Stromal cell of bone marrow (primary cell): ENCODE results near the gene SH2D2A.

Experiments used
- DNase-seq: peaks from one replicate; pipeline ENCODE4 v3.0.0-alpha.2; 2012; ENCODE audit warnings: low read depth

Gene SH2D2A

GRCh38 chr1:156847591-156848460 lies 31.2 kb upstream of the SH2D2A start:
- no peak for DNase-seq

DNA sequence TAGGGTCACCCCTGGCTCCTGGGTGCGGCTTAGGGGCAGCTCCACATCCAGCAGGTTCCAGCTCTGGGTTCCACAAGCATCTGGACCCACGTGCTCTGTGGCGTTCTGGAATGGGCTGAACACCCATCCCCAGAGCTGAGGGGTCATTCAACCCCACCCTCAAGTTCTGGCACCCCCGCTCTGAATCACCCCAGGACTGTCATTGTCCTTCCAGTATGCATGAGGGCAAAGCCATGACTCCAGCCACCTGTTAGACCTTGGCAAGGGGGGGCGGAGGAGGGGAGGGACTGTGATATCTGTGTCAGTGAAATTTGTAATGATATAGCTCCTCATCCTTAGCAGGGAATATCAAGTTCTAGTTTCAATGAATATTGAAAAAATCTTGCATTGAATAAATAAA lies 30.0 kb upstream of the SH2D2A start:
- DNase-seq: no peak

GRCh38 chr1:156845953-156846545 lies 29.4 kb upstream of the SH2D2A start:
- DNase-seq: no peak

GRCh38 chr1:156845055-156845952 lies 28.7 kb upstream of the SH2D2A start:
- no peak for DNase-seq

- no peak for DNase-seq
Measured at GRCh38 chr1:156844638-156845037, 28.0 kb upstream of the SH2D2A start.

DNA sequence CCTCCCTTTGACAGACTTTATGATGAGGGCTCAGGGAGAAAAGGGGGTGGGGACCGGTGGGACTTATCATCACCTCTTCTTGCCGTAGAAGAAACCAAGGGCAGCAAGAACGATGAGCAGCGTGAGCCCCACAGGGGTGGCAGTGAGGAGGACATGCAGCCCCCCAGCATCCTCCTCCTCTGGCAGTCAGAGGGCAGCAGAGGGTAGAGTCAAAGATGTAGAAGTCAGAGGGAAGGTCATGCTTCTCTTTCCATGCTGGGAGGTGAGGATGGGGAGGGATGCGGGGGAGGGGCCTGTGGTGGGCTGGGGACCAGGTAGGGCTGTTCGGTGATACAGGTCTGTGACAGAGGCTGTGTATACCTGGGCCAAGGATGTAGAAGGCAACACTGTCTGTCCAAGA lies 27.5 kb upstream of the SH2D2A start:
- DNase-seq: no peak

DNA sequence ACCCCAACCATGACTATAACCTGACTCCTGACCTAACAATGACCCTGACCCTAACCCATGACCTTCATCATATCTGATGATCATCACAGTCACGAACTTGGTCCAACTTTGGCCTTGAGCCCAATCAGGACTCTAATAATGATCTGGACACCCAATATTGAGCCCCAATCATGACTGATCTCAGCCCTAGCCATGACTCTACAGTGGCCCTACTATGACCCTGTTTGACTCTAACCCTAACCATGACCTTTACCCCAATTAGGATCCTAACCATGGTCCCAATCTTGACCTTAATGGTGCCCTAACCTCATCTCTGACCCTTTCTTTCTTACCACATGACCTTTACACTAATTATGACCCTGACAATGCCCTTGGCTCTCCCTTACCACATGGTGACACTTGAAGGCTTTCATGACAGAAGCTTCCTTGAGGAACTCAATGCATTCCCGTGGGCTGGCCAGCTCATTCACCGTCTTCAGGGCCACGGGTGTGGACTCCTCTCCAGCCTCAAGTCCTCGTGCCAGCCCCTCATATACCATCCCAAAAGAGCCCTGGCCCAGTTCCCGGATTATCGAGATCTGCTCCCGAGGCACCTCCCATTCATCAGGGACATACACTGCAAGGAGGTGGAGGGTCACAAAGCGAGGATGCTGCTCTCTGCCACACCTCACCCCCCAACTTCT lies 26.1 kb upstream of the SH2D2A start:
- no peak for DNase-seq

DNA sequence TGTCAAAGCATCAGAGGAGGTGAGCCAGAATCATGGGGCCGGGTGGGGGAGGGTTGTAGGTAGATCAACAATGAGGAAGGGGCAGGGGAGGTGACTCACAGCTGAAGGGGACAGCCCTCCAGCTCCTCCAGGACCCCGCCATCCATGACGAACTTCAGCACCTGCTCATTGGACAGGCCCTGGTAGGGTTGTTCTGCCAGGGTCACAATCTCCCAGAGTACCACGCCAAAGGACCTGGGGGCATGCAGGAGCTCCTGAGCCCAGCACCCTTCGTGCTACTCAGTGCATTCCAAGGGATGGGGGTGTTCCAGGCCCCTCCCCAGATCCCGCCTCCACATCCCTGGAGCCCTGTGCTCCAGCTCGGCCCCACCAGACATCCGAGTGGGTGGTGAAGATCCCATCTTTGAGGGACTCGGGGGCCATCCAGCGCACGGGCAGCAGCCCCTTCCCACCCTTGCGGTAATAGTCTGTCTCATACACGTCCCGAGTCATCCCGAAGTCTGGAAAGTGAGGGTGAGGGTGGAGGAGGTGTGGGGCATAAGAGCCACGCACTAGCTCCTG lies 24.7 kb upstream of the SH2D2A start:
- DNase-seq: no peak

GRCh38 chr1:156840898-156841279 lies 24.2 kb upstream of the SH2D2A start:
- no peak for DNase-seq

GRCh38 chr1:156840186-156840897 lies 23.7 kb upstream of the SH2D2A start:
- DNase-seq: no peak

DNA sequence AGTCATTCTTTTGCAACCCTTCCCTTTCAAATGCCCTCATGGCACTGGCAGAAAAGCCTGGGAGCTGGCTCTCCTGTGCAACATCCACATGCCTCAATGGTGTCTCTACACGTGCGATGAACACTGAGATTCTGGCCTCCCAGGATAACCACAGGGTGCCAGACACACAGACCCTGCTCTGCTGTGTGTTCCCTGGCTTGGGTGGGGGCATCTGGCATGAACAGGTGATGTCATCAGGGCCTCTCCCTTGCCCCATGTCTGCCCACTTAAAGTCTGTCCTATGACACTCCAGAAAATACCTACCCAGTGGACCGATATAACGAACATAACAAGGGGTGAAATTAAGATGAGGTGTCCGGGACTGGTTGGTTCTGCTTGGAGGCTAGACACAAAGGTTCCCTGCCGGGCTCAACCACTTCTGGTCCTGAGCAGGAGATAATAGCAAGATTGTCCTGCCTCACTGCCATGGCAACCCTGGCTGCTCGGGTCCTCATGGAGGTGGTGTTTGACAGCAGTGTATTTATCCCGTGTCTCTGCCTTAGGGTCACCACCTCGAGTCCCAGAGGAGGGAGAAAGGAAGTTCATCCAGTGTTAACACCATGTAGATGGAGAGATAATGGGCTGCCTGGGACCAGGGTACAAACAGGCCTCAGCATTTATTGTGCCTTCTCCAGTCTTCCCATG lies 22.9 kb upstream of the SH2D2A start:
- no peak for DNase-seq

DNA sequence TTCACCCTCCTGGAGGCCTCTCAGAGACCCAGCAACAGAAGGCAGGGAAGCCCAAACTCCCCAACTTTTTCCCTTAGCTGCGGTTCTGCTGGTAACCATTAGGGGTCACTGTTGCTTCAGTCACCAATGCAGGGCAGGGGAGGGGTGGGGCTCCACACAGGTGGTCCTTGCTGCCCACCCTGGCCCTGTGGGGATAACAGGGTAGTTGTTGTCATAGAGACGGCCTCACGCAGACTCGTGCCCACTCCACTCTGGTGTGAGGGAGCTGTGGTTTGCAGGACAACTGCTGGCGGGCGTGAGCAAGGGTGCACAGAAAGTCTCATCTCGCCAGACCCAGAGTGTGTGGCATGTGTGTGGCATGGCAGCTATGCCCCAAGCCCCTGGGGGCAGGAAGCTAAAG lies 22.3 kb upstream of the SH2D2A start:
- DNase-seq: no peak

- no peak for DNase-seq
Measured at GRCh38 chr1:156836892-156837291, 20.2 kb upstream of the SH2D2A start.

GRCh38 chr1:156836041-156836654 lies 19.5 kb upstream of the SH2D2A start:
- DNase-seq: no peak

- DNase-seq: no peak
Measured at GRCh38 chr1:156834322-156834721, 17.7 kb upstream of the SH2D2A start.

GRCh38 chr1:156833603-156834002 lies 17.0 kb upstream of the SH2D2A start:
- no peak for DNase-seq

- no peak for DNase-seq
Measured at GRCh38 chr1:156832434-156832833, 15.8 kb upstream of the SH2D2A start.

DNA sequence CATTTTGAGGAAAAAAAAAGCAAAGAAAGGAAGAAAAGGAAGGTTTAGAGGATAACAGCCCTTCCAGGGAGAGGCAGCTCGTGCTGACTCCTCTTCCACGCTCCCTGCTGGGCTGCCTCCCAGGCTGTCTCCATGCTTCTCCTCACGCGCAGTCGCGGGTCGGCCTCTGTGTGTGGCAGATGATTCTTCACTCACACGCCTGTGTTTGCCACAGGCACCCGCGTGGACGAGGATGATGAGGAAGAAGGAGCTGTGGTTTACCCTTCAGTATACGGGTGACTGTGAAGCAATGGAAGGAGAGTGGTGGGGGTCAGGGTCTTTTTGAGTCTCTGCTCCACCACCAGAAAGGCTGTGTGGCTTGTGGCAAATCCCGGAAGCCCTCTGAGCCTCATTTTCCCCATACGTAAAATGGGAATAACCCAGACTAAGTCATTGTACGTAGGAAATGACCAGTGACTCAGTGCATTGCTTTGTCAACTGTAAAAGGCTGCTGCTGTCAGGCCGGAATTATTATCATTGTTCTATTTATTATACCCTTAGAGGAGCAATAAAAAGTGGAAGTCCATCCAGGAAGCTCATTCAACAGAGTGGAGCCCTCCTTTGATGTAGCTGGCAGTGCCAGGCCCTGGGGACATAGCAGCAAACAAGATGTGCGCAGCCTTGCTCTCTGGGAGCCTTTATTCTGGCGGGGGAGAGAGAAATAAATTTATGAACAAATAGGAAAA lies 11.9 kb upstream of the SH2D2A start:
- no peak for DNase-seq

GRCh38 chr1:156826630-156827029 lies 10.0 kb upstream of the SH2D2A start:
- DNase-seq: peak; percentile 75
